Cardiac fibroblast (primary cell): Measurements from ENCODE around the gene SKAP2.

Source experiments
- DNase-seq, 2 donors: peaks; one replicate each; pipeline versions ENCODE4 v3.0.0 to v3.0.0-alpha.2; 2010; ENCODE audit warnings: low read depth in 2 of 2
- H3K4me3 ChIP-seq, 2 donors: replicated peaks in 1 of 2; 1 replicate in 1 of 2; 2 replicates in 1 of 2; pipeline ENCODE4 v1.5.1; 2011; ENCODE audit warnings: low read depth in 2 of 2, low read length in 2 of 2, mild to moderate bottlenecking in 2 of 2, moderate library complexity in 1 of 2
- TF ChIP-seq, protein P1 (sequence below): IDR thresholded peaks from one replicate; pipeline ENCODE4 v1.5.1; 2011; ENCODE audit warnings: low read depth, mild to moderate bottlenecking, low read length, inconsistent platforms

The SKAP2 gene

DNA sequence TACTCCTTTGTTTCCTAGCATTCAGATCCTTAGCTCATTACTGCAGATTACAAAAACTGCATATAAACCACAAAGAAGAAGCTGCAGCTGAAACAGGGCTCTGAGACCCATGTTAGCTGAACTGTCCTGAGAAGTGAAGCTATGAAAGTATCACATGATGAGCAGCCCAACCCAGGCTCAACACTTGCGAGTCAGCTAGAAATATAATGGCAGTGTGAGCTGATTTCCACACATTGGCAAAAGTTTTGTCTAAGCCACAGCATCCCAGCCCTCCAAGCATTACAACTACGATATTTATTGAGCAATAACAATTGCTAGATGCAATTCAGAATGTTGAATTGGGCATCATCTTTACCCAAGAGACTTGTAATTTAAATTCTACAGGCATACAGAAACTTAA, 34.5 kb upstream of the SKAP2 start:
- TF ChIP-seq, protein P1, sequence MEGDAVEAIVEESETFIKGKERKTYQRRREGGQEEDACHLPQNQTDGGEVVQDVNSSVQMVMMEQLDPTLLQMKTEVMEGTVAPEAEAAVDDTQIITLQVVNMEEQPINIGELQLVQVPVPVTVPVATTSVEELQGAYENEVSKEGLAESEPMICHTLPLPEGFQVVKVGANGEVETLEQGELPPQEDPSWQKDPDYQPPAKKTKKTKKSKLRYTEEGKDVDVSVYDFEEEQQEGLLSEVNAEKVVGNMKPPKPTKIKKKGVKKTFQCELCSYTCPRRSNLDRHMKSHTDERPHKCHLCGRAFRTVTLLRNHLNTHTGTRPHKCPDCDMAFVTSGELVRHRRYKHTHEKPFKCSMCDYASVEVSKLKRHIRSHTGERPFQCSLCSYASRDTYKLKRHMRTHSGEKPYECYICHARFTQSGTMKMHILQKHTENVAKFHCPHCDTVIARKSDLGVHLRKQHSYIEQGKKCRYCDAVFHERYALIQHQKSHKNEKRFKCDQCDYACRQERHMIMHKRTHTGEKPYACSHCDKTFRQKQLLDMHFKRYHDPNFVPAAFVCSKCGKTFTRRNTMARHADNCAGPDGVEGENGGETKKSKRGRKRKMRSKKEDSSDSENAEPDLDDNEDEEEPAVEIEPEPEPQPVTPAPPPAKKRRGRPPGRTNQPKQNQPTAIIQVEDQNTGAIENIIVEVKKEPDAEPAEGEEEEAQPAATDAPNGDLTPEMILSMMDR: no peak
- no peak for DNase-seq
- H3K4me3 ChIP-seq: no peak overlapping the region

DNA sequence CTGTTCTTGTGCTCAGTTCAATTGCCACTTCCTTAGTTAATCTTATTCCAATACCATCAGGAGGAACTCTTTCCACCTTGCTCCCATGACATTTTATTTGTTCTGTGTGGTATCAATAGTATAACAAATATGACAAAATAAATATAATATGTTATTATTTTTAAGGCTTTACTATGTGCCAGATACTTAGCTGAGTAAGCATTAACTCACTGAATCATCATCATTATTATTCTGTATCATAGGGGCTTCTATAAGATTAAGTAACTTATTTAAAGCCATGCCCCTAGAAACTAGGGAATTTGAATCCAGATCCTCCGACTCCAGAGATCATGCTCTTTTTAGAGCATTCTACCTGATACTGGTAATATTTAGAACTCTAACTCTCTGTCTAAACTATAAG, 33.5 kb upstream of the SKAP2 start:
- DNase-seq: no peak
- no peak overlapping the region for H3K4me3 ChIP-seq
- TF ChIP-seq, protein P1: no peak

DNA sequence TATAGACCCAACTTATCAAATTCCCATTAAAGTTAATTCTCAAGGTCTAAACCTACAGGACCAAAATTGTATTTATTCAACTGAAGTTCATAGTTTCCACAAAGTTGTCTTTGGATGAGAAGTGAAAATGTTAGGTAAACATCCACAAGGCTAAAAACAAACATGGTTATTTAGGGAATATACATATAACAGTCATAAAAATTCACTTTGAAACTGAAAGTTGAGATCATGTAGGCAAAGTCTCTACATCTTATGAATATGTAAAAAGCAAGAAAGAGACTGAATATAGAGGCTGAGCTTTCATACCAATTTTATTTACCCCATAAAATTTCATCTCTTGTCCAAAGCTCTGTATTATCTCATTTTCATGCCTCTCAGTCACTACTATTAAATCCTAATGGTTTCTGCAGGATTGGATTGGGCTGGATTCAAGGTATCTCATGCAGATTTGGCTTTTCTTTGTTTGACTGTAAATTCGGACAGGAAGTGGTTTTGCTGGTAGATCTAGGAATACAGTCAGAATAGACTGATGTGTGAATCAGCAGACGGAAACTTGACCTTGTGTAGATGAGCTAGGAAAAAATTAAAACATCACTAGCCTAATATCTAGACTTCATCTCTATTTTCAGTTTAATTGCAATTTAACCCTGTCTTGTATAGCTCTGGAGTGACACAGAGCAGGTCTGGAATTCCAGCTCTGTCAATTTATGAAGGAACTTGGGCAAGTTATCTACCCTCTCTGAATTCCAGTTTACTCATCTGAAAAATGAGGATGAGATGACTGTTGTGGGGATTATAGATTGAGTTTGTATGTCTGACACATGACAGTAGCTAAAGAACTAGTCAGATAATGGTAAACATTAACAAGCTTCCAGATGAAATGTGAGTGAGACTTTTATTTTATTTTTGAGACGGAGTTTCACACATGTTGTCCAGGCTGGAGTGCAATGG, 27.3 kb upstream of the SKAP2 start:
- no peak for DNase-seq
- no peak overlapping the region for H3K4me3 ChIP-seq
- TF ChIP-seq, protein P1: no peak

DNA sequence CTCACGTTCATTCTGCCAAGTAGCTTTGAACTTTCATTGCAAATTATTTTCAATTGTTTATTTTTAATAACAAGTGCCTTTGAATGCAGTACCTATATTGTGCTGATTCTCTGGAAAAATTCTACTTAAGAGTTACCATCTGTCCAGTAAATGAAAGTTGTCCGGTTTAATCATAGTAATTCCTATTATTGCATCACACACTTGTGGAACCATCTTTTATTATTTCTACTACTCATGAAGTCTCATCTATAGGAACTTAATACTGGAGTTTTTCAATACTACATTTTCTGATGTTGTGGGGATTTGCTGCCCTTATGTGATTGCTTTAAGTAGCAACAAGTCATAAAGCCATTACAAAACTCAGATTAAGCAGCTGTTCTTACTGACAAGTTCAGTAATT, 16.5 kb upstream of the SKAP2 start:
- DNase-seq: no peak
- H3K4me3 ChIP-seq: no peak overlapping the region
- TF ChIP-seq, protein P1: no peak

DNA sequence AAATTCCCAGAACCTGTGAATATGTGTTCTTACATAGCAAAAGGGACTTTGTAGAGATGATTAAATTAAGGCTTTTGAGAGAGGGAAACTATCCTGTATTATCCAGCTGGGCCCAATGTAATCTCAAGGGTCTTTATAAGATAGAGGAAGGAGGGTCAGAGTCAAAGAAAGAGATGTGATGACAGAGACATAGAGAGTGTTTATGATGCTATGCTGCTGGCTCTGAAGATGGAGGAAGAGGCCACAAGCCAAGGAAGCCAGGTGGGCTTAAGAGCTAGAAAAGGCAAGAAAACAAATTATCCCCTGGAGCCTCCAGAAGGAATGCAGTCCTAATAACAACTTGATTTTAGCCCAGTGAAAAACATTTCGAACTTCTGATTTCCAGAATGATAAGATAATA, 15.3 kb upstream of the SKAP2 start:
- no peak overlapping the region for H3K4me3 ChIP-seq
- TF ChIP-seq, protein P1: no peak
- no peak for DNase-seq

DNA sequence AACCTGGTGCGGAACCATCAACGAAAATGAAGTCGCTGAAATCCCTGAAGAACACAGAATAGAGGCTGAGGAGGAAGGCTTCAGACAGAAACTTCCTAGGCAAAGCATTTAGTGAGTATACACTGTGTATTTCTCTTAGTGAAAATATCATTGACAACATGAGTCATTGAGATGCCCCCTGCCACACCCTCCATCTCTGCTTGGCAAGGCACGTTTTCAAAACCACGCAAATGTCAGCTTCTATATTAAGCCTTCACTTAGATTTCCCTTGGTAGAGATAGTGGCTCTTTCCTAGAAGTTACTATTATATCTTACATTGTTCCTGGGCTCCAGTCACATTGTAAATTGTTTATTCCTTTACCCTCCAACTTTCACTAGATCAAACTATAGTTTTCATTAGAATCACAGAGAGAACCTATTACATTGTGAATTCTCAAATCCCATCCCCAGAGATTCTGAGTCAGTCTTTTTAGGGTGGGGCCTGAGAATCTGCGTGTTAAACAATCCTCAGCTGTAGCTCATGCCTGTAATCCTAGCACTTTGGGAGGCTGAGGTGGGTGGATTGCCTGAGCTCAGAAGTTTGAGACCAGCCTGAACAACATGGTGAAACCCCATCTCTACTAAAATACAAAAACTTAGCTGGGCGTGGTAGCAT, 4.6 kb upstream of the SKAP2 start:
- no peak overlapping the region for H3K4me3 ChIP-seq
- DNase-seq: peak in 1 of 2 donors; percentile 17
- TF ChIP-seq, protein P1: no peak
